PFSK-1 (cell line): ENCODE results near the gene SGIP1.

ENCODE experiments used
- FOXP2 ChIP-seq: optimal IDR thresholded peaks from 2 replicates; pipeline ENCODE3; 2011; ENCODE audit warnings: borderline replicate concordance, control low read depth, inconsistent platforms; ENCODE audit not compliant: insufficient read depth; ENCODE audit errors: extremely low read length, extremely low read depth
- POLR2AphosphoS5 ChIP-seq: IDR thresholded peaks from 2 replicates; pipeline ENCODE4 v1.6.1; 2012; ENCODE audit warnings: low read depth, mild to moderate bottlenecking, control low read depth, low read length, moderate library complexity
- SIN3A ChIP-seq: IDR thresholded peaks from 2 replicates; pipeline ENCODE4 v1.6.1; 2012; ENCODE audit warnings: mild to moderate bottlenecking, low read length, moderate library complexity, borderline replicate concordance; ENCODE audit not compliant: insufficient read depth
- TAF1 ChIP-seq: IDR thresholded peaks from 2 replicates; pipeline ENCODE4 v1.6.1; 2012; ENCODE audit warnings: low read length, control low read depth, borderline replicate concordance; ENCODE audit not compliant: insufficient read depth
- TF ChIP-seq, protein P1 (sequence below), 2 experiments: IDR thresholded peaks; 2 replicates each; pipeline versions ENCODE4 v1.6.1 to v1.8.0; 2011 to 2012; ENCODE audit warnings: low read depth in 2 of 2, low read length in 2 of 2, control low read depth in 1 of 2, inconsistent platforms in 1 of 2, mild to moderate bottlenecking in 1 of 2, moderate library complexity in 1 of 2; ENCODE audit not compliant: insufficient read depth in 1 of 2

SGIP1 gene

DNA sequence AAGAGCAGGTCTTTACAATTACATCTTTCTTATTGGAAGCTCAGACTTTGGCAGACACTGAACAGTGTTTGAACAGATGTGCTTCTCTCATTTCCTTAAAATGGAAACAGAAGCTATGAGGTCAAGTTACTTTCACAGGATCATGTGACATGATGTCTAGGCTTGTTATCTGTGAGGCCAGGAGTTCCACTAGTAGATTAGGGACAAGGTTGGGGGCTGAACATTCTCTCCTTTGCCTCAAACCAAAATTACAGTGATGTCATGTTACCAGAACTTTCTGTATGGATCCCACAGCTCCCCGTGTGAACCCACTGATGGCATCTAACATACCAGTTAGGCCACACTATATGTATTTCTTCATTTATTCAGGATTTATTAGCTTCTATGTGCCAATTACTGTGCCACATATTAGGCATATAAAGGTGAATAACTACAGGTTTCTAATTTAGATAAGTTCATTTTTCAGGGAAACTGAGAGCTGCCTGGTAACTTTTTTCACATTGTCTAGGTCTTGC is 224.3 kb downstream of the SGIP1 start:
- TF ChIP-seq TAF1 (no peak), SIN3A (no peak), FOXP2 (no peak), POLR2AphosphoS5 (no peak)
- TF ChIP-seq, protein P1, sequence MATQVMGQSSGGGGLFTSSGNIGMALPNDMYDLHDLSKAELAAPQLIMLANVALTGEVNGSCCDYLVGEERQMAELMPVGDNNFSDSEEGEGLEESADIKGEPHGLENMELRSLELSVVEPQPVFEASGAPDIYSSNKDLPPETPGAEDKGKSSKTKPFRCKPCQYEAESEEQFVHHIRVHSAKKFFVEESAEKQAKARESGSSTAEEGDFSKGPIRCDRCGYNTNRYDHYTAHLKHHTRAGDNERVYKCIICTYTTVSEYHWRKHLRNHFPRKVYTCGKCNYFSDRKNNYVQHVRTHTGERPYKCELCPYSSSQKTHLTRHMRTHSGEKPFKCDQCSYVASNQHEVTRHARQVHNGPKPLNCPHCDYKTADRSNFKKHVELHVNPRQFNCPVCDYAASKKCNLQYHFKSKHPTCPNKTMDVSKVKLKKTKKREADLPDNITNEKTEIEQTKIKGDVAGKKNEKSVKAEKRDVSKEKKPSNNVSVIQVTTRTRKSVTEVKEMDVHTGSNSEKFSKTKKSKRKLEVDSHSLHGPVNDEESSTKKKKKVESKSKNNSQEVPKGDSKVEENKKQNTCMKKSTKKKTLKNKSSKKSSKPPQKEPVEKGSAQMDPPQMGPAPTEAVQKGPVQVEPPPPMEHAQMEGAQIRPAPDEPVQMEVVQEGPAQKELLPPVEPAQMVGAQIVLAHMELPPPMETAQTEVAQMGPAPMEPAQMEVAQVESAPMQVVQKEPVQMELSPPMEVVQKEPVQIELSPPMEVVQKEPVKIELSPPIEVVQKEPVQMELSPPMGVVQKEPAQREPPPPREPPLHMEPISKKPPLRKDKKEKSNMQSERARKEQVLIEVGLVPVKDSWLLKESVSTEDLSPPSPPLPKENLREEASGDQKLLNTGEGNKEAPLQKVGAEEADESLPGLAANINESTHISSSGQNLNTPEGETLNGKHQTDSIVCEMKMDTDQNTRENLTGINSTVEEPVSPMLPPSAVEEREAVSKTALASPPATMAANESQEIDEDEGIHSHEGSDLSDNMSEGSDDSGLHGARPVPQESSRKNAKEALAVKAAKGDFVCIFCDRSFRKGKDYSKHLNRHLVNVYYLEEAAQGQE (IDR thresholded peaks at IDR 0.05; ENCODE audit: insufficient read depth in 1 of 2, low read depth in 2 of 2, low read length in 2 of 2), result no peak

DNA sequence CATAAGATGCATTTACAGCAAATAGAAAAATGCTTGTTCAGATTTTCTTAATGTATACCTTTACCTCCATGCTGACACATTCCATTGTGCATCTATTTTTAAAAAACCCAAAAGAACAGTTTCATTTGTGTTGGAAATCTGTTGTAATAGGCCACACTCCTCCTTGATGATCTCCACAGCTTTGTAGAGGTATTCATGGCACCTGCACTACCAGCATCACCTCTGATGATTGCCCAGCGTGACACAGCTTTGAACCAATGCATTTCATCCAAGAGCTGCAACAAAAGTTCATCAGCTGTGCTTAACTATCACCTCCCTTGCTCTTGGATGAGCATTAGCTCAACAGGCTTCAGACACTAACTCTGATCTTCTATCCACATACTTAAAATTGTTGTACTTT is 226.6 kb downstream of the SGIP1 start:
- no peak for TF ChIP-seq FOXP2
- TF ChIP-seq, protein P1 (IDR thresholded peaks at IDR 0.05; ENCODE audit: insufficient read depth in 1 of 2, low read depth in 2 of 2, low read length in 2 of 2), result no peak
- TF ChIP-seq POLR2AphosphoS5, result no peak
- no peak for TF ChIP-seq SIN3A
- TF ChIP-seq TAF1, result no peak

DNA sequence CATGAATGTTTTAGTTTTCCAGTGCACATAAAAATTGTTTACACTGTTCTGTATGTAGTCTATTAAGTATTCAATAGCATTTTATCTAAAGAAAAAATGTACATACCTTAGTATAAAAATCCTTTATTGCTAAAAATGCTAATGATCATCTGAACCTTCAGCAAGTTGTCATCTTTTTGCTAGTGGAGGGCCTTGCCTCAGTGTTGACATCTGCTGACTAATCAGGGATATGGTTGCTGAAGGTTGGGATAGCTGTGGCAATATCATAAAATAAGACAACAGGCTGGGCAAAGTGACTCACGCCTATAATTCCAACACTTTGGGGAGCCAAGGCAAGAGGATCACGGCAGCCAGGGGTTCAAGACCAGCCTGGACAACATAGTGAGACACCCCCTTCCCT is 227.3 kb downstream of the SGIP1 start:
- TF ChIP-seq SIN3A (no peak), TAF1 (no peak), FOXP2 (no peak), POLR2AphosphoS5 (no peak)
- TF ChIP-seq, protein P1 (IDR thresholded peaks at IDR 0.05; ENCODE audit: insufficient read depth in 1 of 2, low read depth in 2 of 2, low read length in 2 of 2), result no peak

DNA sequence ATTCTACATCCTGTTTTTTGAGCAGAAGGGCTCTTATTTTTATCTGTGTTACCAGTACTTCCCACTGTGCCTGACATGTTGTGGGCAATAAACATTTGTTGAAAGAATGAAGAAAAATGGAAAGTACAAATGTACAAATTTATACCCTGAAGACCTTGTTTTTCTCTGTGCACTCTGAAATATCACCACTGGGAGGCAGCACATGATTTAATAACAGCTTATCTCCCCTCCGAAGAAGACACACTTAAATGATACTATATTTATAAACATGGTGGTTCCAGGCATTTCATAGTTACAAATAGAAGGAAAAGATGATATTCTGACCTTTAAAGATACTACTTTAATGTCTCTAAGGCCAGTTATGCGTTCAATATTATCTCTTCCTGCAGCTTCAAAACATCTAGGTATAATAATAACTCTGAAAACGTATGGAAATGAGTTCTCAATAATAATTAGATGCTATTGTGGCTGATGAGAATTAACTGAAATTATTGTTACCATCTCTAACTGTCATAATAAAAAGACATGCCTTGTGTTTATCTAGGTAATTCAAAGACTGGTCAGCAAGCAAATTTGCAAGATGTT is 231.1 kb downstream of the SGIP1 start:
- no peak for TF ChIP-seq FOXP2
- no peak for TF ChIP-seq TAF1
- TF ChIP-seq SIN3A, result no peak

DNA sequence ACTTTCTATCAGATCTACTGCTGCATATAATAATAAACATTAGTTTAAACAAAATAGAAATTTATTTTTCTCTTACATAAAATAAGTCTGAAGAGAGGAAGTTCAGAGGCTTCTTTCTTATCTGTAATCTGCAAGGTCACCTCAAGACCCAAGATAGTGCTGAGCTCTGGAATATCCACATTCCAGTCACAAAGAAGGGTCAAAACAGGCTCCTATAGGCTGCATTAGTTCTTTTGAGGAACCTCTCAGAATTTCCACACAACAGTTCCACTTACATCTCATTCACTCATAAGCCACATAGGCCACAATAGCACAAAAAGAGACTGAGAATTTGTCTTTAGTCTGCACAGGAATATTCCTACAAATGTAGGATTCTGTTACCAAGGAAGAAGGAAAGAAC is 233.7 kb downstream of the SGIP1 start:
- TF ChIP-seq FOXP2 (no peak), TAF1 (no peak), POLR2AphosphoS5 (no peak), SIN3A (no peak)
- TF ChIP-seq, protein P1 (IDR thresholded peaks at IDR 0.05; ENCODE audit: insufficient read depth in 1 of 2, low read depth in 2 of 2, low read length in 2 of 2), result no peak
